ENCODE data around the gene SPARC.
"Not testable (repeated sequence)": the region's sequence is repeated elsewhere in the genome, so short reads cannot be mapped to it uniquely, and the experiment has no call there.

SPARC gene

DNA sequence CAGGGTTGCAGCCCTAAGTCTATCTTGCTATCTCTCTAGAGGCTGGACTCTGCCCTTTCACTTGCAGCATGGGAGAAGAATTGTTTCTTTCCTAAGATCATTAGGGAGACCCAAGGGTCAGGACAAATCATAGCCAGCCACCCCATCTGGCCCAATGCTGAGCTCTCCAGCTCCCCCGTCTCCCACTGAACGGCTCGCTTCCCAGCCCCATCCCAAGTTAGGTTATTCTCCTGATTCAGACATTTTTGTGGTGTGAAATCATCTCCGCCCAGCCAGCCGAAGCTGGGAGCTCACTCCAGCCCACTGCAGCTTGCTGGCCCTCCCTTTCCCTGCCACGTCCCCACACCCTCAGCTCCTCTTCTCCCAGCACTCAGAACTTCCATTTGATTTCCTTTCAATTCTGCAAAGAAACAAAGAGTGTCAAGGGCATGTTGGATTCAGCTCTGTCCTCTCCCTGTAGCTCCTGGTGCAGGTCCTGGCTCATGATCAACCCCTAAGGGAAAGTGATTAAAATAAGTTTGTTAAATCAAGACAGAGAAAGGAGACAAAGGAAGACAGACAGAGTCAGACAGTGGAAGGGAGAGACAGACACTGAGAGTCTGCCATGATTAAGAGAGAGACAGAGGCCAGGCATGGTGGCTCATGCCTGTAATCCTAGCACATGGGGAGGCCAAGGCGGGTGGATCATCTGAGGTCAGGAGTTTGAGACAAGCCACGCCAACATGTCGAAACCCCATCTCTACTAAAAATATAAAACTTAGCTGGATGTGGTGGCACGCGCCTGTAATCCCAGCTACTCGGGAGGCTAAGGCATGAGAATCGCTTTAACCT is 12.6 kb upstream of the SPARC start:
- no peak for DNase-seq

DNA sequence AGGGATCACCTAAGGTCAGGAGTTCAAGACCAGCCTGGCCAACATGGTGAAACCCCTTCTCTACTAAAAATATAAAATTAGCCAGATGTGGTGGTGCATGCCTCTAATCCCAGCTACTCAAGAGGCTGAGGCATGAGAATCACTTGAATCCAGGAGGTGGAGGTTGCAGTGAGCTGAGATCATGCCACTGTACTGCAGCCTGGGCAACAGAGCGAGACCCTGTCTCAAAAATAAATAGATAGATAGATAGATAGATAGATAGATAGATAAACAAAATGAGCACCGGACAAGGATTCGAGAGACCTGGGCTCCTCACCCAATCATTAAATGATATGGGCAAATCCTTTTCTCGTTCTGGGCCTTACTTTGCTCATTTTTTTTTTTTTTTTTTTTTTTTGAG is 11.4 kb upstream of the SPARC start:
- not testable (repeated sequence) for DNase-seq

DNA sequence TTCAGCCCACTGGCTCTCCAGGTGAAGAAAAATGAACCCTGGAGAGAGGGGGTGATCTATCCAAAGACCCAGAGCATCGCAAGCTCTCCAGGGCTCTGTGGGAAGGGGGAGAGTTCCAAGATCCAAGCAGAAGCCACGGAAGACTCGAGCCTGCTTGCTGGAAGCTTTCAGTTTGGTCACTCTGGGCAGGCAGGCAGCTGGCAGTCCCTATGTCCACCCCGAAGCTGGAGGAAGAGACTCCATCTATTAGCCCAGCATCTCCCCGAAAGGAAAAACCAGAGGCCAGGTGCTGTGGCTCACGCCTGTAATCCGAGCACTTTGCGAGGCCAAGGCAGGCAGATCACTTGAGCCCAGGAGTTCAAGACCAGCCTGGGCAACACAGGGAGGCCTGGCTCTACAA is 10.7 kb upstream of the SPARC start:
- no peak for DNase-seq

DNA sequence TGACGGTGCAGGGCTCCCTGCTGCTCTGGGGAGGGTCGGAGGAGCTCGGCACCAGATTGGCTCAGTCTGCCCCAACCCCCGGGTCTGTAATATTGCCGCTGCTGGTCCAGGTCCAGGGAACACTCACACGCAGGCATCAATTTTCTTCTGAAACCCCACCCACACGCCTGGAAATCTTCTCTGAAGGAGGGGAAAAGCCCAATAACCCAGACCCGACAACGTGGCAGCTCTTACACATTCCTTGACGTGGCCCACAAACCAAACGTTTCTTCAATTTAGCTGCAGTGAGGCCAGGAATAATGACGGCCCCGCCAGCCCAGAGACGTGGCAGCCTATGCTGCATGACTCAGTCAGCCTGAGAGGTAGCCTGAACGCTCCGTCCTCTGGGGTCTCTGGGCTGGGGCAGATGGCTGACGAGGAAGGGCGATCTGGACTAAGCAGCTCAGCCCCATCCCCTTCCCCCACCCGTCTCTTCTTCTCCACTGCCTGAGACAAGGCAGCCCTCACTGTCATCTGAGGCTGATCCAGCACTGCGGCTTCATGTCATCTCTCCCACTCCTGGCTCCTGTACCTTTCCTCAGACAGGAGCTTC is 9.9 kb upstream of the SPARC start:
- no peak for DNase-seq

DNA sequence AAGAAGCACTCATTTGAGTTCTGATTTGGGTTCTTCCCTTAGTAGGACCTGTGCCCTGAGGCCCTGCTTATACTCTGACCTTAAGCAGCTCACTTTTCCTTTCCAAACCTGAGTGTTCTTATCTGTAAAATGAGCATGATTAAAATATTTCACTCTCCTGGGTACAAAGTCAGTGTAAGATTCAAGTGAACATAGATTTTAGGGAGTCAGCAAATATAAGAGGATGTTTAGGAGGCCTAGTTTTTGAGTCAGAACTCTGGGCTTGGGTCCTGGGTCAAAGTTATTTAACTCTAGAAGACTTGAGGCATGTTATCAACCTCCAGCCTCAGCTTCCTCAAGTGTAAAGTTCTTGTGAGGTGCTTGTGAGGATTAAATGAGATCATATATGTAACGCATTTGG is 8.7 kb upstream of the SPARC start:
- DNase-seq, result no peak

DNA sequence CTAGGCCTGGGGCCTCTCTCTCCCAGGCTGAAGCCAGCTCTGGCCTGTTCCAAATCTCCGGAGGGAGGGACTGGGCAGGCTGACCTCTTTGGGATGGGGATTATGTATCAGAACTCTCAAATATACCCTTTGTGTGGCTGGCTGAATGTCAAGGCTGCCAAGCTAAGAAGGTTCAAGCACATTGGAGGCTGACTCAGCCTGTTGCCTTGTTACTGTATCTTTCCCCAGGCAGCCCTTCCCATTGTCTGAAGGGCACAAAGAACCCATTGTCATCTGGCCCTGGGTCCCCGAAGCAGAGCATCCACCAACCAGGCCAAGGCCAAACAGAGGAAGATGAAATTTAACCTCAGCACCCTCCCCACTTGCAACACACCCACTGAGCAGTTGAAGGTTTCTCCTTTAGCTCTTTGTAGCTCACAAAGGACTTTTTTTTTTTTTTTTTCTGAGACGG is 7.3 kb upstream of the SPARC start:
- DNase-seq, result no peak

DNA sequence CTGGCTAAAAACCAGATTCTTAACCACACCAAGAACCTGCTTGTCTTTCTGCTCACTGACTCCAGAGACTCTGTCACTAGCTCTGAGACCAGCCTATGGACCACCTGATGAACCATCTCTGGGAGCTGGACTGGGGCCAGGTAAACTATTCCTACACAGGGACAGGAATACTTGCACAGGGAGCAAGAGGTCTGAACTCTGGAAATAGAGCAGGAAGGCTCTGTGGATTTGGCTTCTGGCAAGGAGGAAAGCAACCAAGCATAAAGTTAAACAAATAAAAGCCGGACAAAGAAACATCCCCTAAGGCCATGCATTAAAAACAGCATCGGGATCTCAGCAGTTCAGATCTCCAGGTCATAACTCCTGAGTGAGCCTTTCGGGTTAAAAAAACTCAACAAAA is 5.6 kb upstream of the SPARC start:
- no peak for DNase-seq

DNA sequence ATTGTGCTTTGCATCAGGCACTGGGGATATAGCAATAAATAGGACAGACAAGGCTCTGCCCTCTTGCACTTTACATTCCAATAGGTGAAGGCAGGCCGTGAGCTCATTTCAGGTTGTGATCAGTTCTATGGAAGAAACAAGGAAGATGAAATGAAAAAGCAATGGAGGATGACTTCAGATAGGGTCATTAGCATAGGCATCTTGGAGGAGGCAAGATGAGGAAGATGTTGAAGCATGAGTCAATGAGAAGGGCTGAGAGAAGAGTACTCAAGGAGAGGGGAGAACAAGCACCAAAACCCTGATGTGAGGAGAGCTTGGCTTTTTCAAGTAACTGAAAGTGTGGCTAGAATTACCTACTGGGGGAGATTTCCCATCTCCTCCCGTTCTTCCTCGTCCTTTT is 5.0 kb upstream of the SPARC start:
- no peak for DNase-seq

DNA sequence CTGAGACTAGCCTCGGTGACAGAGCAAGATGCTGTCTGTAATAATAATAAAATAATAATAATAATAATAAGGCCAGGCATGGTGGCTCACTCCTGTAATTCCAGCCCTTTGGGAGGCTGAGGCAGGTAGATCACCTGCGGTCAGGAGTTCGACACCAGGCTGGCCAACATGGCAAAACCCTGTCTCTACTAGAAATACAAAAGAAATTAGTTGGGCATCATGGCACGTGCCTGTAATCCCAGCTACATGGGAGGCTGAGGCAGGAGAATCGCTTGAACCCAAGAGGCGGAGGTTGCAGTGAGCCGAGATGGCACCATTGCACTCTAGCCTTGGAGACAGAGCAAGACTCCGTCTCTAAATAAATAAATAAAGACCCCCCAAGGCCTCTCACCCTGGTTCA is 2.9 kb upstream of the SPARC start:
- DNase-seq, result not testable (repeated sequence)

DNA sequence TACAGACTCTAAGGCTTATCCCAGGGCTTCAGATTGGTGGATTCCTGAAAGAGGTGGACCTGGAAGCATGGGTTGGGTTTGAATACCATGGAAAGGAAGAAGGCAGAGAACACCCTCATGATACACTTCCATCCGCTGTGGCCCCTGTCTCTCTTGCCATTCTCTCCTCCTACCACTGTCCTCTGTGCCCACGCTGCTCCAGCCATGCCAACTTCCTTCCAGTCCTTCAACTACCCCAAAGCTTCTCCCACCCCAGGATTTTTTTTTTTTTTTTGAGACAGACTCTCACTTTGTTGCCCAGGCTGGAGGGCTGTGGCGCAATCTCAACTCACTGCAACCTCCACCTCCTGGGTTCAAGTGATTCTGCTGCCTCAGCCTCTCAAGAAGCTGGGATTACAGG is 1.7 kb upstream of the SPARC start:
- DNase-seq, result no peak

DNA sequence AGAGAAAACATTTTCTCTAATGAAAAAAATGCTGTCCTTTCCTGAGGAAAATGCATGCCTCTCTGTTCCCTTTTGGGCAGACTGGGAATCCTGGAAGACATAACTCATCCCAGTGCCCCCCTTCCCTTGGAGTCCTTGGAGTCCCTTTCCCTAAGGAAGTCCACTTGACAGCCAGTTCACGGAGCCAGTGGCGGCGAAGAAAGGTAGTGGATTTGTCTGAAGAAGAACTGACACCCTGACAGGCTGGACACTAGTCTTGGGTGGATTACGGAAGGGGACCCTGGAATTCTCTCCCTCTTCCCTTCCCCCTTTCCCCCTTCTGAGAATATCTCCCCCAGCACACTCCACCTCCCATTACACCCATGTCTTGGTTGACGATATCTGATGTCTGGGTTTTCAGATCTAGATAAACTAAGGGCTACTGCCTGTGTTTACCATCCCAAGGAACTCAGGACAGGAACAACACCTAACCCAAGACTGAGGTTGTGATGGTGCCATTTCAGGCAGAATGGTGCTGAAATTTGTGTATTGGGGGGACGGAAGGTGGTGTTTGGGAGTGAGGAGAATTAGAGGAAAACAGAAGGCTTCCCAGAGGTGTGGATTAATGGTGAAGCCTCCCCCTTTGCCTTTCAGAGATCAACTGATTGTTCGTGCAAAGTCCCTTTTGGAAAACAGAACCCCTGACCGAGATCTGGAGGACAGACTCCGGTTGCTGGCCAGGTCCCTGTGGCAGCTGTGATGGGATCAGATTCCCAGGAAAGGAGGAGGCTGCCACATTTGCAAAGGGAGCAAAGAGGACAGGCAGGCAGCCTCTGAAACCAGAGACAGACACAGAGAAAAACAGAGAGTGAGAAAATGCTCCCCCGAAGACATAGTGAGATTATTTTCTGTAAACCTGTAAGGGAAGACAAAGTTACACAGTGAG is 704 bp downstream of the SPARC start:
- DNase-seq, result no peak

DNA sequence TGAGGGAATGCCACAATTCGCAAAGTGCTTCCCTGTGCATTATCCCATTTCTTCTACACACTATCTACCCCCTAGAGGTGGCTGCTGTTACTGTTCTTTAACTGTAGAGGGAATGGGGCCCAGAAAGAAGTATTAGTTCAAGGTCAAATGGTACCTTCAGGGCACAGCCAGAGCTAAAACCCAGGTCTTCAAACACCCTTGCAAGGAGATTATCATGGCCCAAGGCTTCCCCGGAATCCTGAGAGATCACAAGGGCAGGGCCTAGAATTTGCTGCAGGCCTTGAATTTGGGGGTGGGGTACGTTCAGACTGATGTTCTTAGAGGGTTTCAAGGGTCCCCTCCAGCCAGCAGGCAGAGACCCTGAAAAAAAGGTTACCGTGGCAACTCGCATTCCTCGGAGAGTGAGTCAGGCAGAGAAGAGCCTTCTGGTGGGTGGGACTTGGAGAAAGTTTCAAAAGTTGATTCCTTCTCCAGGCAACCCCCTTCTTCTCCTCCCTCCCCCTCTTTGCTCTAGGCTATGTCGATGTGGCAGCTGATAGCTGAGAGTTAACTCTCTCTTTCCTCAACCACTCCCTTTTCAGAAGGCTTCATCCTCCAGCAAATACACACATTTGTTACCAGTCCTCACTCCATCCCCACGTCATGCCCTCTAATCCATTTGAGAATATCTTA is 1.9 kb downstream of the SPARC start:
- no peak for DNase-seq

DNA sequence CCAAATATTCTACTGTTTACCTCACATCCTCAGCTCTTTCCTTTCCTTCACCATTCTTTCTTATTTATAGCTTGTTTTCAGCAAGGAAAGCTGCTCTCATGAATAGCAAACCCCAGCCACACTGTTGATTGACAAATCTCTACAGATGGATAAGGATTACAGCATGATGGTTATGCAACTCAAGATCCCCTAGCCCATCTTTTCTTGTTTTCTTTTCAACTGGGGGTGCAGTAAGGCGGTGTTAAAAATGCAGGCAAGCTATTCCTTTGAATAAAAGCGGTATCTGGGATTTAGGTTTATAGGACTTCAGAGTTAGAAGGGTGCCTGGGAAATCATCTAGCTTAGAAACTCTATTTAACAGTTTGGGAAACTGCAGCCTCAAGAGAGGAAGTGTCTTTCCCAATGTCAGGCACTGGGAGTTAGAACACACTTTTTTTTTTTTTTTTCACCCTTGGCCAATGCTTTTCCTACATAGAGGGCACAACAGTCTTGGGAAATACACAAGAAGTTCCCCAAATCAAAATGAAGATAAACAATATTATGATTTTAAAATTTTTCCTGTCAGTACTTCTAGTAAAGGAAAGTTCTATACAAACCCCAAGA is 2.6 kb downstream of the SPARC start:
- no peak for DNase-seq

DNA sequence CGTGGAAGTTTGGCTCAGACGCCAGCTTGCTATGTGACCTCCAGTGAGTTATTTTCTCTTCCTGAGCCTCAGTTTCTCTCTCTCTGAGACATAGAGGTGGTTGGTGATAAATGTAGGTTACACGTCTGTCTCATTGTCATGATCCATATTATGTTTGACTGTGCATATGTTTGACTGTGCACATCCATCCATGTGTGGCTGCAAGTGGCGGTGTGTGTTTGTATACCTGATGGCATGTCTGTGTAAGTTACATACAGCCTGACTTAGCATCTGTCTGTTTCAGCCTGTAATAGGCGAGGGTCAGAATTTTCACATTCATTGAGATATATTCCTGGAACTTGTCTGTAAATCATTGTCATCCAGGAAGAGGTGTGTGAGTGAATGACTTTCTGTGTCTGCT is 3.3 kb downstream of the SPARC start:
- DNase-seq, result no peak

DNA sequence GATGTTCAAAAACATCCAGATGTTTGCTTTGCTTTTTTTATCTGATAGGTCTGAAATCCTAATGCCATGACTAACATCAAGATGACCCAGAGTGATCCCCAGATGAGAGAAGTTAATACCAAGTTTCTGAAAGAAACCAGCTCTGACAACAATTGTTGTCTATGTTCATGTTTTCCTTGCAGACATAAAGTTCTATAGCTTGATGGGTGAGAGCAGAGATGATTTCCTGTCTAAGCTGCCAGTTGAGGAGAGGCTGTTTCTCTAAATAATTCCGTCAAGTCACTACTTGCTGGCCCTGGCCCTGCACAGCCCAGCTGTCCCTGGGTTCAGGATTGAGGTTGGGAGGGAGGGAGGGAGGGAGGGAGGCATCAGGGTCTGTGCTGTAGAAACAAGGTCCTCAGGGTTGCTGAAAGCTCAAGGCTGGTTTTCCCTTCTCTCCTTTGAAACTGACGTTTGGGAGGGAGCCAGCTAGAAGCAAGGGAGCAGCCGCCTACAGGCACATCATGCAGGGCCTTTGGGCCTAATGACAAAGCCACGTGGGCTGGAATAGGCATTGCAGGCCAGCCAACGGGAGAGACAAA is 3.9 kb downstream of the SPARC start:
- DNase-seq, result no peak

DNA sequence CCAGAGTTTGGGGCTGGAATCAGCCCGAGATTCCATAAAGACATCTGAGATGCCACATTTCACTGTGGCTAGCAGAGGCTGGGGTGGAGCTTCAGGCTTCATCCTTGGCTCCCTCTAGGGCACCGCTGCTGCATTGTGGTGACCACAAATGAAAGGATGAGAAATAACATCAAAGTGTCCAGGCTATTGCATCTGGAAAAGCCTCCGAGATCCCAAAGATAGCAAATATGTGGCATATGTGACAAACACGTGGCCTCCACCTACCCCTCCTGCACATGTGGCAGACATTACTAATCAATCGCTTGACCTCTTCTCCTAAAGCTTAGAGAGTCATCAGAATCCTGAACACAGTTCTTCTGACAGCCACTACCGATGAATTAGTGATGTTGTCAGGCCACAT is 4.5 kb downstream of the SPARC start:
- DNase-seq, result no peak

DNA sequence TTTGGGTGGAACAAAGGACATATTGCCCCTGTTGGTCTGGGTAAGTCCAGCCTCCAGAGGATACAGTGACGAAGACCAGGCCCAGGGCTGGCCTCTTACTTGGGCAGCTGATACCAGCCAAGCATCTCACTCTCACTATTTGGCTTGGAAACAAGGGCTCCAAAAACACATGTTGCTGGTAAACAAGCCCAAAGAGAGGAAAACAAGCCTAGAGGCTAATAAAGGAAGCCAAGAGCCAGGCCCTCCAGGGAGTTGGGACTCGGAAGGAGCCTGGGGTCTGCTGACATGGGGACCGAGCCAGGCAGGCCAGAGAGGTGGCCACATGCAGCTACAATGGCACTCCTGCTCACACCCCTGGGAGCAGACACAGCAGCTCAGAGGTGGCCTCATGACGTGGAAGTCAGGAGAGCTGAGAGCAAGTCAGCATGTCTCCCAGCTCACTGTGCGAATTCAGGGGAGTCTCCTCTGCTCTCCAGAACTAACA is 5.7 kb downstream of the SPARC start:
- DNase-seq, result no peak

DNA sequence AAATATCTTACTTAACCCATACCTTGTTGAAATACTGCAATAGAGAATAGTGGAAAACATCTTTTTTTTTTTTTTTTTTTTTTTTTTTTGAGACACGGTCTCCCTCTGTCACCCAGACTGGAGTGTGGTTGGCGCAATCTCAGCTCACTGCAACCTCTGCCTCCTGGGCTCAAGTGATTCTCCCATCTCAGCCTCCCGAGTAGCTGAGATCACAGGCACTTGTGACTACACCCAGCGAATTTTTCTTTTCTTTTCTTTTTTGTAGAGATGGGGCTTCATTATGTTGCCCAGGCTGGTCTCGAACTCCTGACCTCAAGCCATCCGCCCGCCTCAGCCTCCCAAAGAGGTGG is 6.6 kb downstream of the SPARC start:
- not testable (repeated sequence) for DNase-seq

DNA sequence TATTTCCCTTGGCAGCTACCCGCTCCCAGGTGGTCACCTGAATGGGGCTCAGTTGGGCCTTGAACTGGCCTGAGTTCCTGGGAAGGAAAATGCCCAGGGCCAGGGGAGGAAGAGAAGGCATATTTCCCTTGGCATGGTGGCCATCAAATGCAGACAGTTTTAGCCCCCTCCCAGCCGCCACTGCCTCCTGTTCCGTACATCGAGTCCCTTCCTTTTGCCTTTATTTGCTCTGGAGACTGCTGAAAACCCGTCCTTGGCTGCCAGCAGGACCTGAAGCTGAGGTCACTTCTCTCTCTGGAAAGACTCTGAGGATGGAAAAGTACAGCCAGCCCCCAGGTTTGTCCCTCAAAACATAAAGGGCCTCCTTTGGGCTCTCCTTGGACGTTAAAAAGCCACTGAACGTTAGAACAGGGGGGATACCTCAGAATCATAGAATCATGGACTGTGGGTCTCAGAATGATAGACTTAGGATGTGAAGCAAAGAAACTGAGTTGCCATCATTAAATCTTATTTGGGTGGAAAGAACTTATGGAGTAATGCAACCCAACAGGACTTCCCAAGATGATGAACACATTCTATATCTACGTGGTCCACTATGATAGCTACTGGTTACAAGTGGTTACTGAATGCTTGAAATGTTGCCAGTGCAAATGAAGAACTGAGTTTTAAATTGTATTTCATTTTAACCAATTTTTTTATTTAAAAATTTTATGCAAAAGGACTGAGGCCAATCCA is 7.1 kb downstream of the SPARC start:
- DNase-seq, result no peak

DNA sequence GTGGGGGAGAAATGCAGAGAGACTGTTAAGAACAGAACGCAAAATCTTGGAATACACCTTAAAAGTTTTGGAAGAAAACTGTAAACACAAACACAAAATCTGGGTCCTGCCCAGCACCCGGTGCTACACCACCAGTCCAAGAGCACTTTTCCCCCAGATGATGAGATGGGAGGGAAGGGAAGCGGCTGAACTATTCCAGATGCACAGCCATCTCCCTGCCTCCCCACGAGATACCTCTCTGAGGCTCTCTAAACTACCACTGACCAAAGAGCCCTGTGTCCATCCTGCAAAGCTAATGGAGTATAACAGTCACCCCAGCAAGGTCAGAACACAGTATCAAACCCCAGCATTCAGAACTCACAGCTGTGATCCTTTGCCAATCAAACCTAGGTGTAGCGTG is 8.0 kb downstream of the SPARC start:
- no peak for DNase-seq

DNA sequence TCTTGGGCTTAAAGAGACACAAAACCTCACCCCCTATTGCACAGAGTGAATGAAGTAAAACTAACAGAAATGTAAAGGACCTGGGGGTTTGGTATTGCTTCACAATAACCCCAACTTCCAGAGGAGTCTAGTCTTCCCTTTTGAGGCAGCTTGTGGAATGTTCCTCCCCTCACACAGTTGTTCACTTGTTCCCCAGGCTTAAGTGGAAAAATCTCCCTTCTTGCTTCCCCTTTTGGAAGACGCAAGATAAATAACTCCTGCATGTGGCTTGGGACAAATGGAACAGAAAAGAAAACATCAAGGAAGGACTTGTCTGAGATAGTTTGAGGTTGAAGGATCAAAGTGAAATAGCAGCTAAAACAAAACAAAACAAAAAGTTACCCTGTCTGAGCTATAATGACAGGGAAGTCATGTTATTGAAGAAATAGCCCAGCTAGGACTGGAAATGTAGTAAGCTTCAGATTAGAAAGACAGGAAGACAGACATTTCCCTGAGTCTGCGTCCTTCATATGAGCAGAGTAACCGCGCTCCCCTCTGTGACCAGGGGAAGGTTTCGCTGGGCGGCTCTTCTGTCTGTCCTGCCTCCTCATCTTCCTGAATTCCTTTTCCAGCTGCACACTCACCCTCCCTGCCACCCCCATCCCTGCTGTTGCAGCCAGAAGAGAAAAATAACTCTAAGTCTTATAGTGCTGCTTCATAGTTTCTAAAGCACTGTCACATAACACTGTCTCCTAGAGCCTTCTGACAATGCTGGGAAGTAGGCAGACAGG is 8.8 kb downstream of the SPARC start:
- DNase-seq, result no peak
